ENCODE measurements around the gene PLSCR1. TPM values are rescaled to one million over a fixed set of nuclear protein-coding genes. Genes with fewer than 3 reads are reported as not detected.
A peak's percentile ranks its signal among the peaks of the same experiment; 100 is the strongest.

PLSCR1 gene
- total RNA-seq (2014; rRNA removed; shearing (Covaris generic); ENCODE audit: low replicate concordance), result 46.7 and 47.6 TPM in 2 replicates

- peak; percentile 92 for DNase-seq (ENCODE audit: low read depth)
- in situ Hi-C loops (cut with HindIII; ENCODE audit: low pct_unique_long_range_greater_than_20kb, low sequenced_read_pairs), result no loop called here
These were observed at the start of gene PLSCR1 for GRCh38 chr3:146544002-146544928. PLSCR1 (minus strand) TSS chr3:146544607; CDS start chr3:146536552, 8,055 bp downstream.

GRCh38 chr3:146593776-146594175, 49.4 kb upstream of the PLSCR1 start:
- in situ Hi-C loops (cut with HindIII; ENCODE audit: low pct_unique_long_range_greater_than_20kb, low sequenced_read_pairs), result no loop called here
- DNase-seq (ENCODE audit: low read depth), result no peak

GRCh38 chr3:146590521-146590920, 46.1 kb upstream of the PLSCR1 start:
- in situ Hi-C loops (cut with HindIII; ENCODE audit: low pct_unique_long_range_greater_than_20kb, low sequenced_read_pairs), result no loop called here
- no peak for DNase-seq (ENCODE audit: low read depth)

- in situ Hi-C loops (cut with HindIII; ENCODE audit: low pct_unique_long_range_greater_than_20kb, low sequenced_read_pairs), result no loop called here
- DNase-seq (ENCODE audit: low read depth), result peak; percentile 16
These were observed 45.6 kb upstream of the PLSCR1 start for GRCh38 chr3:146589899-146590508.

GRCh38 chr3:146585156-146585555, 40.7 kb upstream of the PLSCR1 start:
- in situ Hi-C loops (cut with HindIII; ENCODE audit: low pct_unique_long_range_greater_than_20kb, low sequenced_read_pairs), result no loop called here
- DNase-seq (ENCODE audit: low read depth), result no peak

- in situ Hi-C loops (cut with HindIII; ENCODE audit: low pct_unique_long_range_greater_than_20kb, low sequenced_read_pairs), result no loop called here
These were observed 37.6 kb upstream of the PLSCR1 start for GRCh38 chr3:146581951-146582467.

GRCh38 chr3:146581080-146581601, 36.7 kb upstream of the PLSCR1 start:
- no peak for DNase-seq (ENCODE audit: low read depth)
- in situ Hi-C loops (cut with HindIII; ENCODE audit: low pct_unique_long_range_greater_than_20kb, low sequenced_read_pairs), result no loop called here

More at GRCh38 chr3:146581951-146582467, 37.6 kb upstream of the PLSCR1 start:
- DNase-seq (ENCODE audit: low read depth), result no peak

GRCh38 chr3:146577662-146578061, 33.3 kb upstream of the PLSCR1 start:
- in situ Hi-C loops (cut with HindIII; ENCODE audit: low pct_unique_long_range_greater_than_20kb, low sequenced_read_pairs), result no loop called here
- peak; percentile 9 for DNase-seq (ENCODE audit: low read depth)

GRCh38 chr3:146575636-146576035, 31.2 kb upstream of the PLSCR1 start:
- in situ Hi-C loops (cut with HindIII; ENCODE audit: low pct_unique_long_range_greater_than_20kb, low sequenced_read_pairs), result no loop called here
- no peak for DNase-seq (ENCODE audit: low read depth)

- no peak for DNase-seq (ENCODE audit: low read depth)
- in situ Hi-C loops (cut with HindIII; ENCODE audit: low pct_unique_long_range_greater_than_20kb, low sequenced_read_pairs), result no loop called here
These were observed 29.8 kb upstream of the PLSCR1 start for GRCh38 chr3:146574173-146574572.

- DNase-seq (ENCODE audit: low read depth), result no peak
- in situ Hi-C loops (cut with HindIII; ENCODE audit: low pct_unique_long_range_greater_than_20kb, low sequenced_read_pairs), result no loop called here
These were observed 24.9 kb upstream of the PLSCR1 start for GRCh38 chr3:146569314-146569713.

- DNase-seq (ENCODE audit: low read depth), result no peak
- in situ Hi-C loops (cut with HindIII; ENCODE audit: low pct_unique_long_range_greater_than_20kb, low sequenced_read_pairs), result no loop called here
These were observed 21.7 kb upstream of the PLSCR1 start for GRCh38 chr3:146566138-146566537.

GRCh38 chr3:146561879-146562278, 17.5 kb upstream of the PLSCR1 start:
- in situ Hi-C loops (cut with HindIII; ENCODE audit: low pct_unique_long_range_greater_than_20kb, low sequenced_read_pairs), result no loop called here
- no peak for DNase-seq (ENCODE audit: low read depth)

GRCh38 chr3:146561463-146561862, 17.1 kb upstream of the PLSCR1 start:
- no peak for DNase-seq (ENCODE audit: low read depth)

GRCh38 chr3:146560678-146561077, 16.3 kb upstream of the PLSCR1 start:
- in situ Hi-C loops (cut with HindIII; ENCODE audit: low pct_unique_long_range_greater_than_20kb, low sequenced_read_pairs), result no loop called here
- DNase-seq (ENCODE audit: low read depth), result no peak

More at GRCh38 chr3:146561463-146561862, 17.1 kb upstream of the PLSCR1 start:
- in situ Hi-C loops (cut with HindIII; ENCODE audit: low pct_unique_long_range_greater_than_20kb, low sequenced_read_pairs), result no loop called here

GRCh38 chr3:146559388-146559787, 15.0 kb upstream of the PLSCR1 start:
- DNase-seq (ENCODE audit: low read depth), result no peak
- in situ Hi-C loops (cut with HindIII; ENCODE audit: low pct_unique_long_range_greater_than_20kb, low sequenced_read_pairs), result no loop called here

GRCh38 chr3:146558781-146559180, 14.4 kb upstream of the PLSCR1 start:
- in situ Hi-C loops (cut with HindIII; ENCODE audit: low pct_unique_long_range_greater_than_20kb, low sequenced_read_pairs), result no loop called here
- no peak for DNase-seq (ENCODE audit: low read depth)

- DNase-seq (ENCODE audit: low read depth), result no peak
- in situ Hi-C loops (cut with HindIII; ENCODE audit: low pct_unique_long_range_greater_than_20kb, low sequenced_read_pairs), result no loop called here
These were observed 13.3 kb upstream of the PLSCR1 start for GRCh38 chr3:146557745-146558144.

GRCh38 chr3:146555311-146555710, 10.9 kb upstream of the PLSCR1 start:
- no peak for DNase-seq (ENCODE audit: low read depth)
- in situ Hi-C loops (cut with HindIII; ENCODE audit: low pct_unique_long_range_greater_than_20kb, low sequenced_read_pairs), result no loop called here

All from Caki2 (cell line).